ENCODE results near the gene GABBR2. TPM values are rescaled to one million over a fixed set of nuclear protein-coding genes. Genes with fewer than 3 reads are reported as not detected.

GABBR2 gene
- total and polyA plus RNA-seq, 2 experiments from 2014 or later = 0.89 to 1.3 TPM

DNA sequence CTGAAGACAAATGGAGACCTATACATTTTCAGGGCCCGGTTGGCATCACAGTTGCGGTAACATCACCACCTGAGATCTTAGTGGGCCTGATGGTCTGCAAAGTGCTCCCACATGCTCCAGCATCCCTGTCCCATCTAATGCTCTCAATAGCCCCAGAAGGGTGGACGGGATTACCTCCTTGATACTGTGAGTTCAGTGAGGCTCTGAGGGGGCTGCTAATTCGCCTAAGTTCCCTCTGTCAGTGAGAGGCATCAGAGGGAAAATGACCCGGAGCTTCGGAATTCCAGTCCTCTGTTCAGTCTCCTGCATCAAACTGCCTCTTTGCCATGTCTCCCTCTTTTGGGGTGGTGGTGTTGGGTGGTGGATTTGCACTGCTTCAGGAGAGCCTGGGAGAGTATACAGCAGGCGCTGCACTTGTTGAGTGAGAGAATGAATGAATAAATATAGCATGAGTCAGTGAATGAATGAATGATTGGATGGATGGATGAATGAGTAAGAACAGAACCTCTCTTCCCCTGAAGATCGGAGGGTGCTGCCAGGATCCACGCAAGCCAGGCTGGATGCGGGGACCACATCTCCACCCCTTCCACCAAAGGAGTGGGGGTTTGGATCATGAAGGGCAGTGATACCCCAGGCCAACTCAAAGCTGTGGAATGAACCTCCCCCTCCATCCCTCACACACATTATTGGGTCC is 141.0 kb downstream of the GABBR2 start:
- H3K4me2 ChIP-seq = no peak overlapping the region
- DNase-seq (ENCODE audit: low spot score) (no peak), ATAC-seq (no peak)
- H3K27ac Mint-ChIP-seq = no peak overlapping the region
- no peak overlapping the region for H3K27ac ChIP-seq (ENCODE audit: low read depth)
- no peak overlapping the region for H2AFZ ChIP-seq
- no peaks in the 10 kb centered on the region for H3K9me2 ChIP-seq (ENCODE audit: insufficient read depth)
- H4K20me1 ChIP-seq (replicated peaks; ENCODE audit: insufficient read depth) = no peaks in the 10 kb centered on the region
- H3K27me3 ChIP-seq (ENCODE audit: insufficient read depth) = no peaks in the 10 kb centered on the region
- no peaks in the 10 kb centered on the region; the same call in 2 of the 3 replicates for H3K4me1 Mint-ChIP-seq
- H3K4me3 Mint-ChIP-seq = no peak overlapping the region
- TF ChIP-seq, protein P1, sequence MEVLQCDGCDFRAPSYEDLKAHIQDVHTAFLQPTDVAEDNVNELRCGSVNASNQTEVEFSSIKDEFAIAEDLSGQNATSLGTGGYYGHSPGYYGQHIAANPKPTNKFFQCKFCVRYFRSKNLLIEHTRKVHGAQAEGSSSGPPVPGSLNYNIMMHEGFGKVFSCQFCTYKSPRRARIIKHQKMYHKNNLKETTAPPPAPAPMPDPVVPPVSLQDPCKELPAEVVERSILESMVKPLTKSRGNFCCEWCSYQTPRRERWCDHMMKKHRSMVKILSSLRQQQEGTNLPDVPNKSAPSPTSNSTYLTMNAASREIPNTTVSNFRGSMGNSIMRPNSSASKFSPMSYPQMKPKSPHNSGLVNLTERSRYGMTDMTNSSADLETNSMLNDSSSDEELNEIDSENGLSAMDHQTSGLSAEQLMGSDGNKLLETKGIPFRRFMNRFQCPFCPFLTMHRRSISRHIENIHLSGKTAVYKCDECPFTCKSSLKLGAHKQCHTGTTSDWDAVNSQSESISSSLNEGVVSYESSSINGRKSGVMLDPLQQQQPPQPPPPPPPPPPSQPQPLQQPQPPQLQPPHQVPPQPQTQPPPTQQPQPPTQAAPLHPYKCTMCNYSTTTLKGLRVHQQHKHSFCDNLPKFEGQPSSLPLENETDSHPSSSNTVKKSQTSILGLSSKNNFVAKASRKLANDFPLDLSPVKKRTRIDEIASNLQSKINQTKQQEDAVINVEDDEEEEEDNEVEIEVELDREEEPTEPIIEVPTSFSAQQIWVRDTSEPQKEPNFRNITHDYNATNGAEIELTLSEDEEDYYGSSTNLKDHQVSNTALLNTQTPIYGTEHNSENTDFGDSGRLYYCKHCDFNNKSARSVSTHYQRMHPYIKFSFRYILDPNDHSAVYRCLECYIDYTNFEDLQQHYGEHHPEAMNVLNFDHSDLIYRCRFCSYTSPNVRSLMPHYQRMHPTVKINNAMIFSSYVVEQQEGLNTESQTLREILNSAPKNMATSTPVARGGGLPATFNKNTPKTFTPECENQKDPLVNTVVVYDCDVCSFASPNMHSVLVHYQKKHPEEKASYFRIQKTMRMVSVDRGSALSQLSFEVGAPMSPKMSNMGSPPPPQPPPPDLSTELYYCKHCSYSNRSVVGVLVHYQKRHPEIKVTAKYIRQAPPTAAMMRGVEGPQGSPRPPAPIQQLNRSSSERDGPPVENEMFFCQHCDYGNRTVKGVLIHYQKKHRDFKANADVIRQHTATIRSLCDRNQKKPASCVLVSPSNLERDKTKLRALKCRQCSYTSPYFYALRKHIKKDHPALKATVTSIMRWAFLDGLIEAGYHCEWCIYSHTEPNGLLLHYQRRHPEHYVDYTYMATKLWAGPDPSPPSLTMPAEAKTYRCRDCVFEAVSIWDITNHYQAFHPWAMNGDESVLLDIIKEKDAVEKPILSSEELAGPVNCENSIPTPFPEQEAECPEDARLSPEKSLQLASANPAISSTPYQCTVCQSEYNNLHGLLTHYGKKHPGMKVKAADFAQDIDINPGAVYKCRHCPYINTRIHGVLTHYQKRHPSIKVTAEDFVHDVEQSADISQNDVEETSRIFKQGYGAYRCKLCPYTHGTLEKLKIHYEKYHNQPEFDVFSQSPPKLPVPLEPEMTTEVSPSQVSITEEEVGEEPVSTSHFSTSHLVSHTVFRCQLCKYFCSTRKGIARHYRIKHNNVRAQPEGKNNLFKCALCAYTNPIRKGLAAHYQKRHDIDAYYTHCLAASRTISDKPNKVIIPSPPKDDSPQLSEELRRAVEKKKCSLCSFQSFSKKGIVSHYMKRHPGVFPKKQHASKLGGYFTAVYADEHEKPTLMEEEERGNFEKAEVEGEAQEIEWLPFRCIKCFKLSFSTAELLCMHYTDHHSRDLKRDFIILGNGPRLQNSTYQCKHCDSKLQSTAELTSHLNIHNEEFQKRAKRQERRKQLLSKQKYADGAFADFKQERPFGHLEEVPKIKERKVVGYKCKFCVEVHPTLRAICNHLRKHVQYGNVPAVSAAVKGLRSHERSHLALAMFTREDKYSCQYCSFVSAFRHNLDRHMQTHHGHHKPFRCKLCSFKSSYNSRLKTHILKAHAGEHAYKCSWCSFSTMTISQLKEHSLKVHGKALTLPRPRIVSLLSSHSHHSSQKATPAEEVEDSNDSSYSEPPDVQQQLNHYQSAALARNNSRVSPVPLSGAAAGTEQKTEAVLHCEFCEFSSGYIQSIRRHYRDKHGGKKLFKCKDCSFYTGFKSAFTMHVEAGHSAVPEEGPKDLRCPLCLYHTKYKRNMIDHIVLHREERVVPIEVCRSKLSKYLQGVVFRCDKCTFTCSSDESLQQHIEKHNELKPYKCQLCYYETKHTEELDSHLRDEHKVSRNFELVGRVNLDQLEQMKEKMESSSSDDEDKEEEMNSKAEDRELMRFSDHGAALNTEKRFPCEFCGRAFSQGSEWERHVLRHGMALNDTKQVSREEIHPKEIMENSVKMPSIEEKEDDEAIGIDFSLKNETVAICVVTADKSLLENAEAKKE (CRISPR knock-in tag; IDR thresholded peaks at IDR 0.05) = no peak
- TF ChIP-seq, protein P2, sequence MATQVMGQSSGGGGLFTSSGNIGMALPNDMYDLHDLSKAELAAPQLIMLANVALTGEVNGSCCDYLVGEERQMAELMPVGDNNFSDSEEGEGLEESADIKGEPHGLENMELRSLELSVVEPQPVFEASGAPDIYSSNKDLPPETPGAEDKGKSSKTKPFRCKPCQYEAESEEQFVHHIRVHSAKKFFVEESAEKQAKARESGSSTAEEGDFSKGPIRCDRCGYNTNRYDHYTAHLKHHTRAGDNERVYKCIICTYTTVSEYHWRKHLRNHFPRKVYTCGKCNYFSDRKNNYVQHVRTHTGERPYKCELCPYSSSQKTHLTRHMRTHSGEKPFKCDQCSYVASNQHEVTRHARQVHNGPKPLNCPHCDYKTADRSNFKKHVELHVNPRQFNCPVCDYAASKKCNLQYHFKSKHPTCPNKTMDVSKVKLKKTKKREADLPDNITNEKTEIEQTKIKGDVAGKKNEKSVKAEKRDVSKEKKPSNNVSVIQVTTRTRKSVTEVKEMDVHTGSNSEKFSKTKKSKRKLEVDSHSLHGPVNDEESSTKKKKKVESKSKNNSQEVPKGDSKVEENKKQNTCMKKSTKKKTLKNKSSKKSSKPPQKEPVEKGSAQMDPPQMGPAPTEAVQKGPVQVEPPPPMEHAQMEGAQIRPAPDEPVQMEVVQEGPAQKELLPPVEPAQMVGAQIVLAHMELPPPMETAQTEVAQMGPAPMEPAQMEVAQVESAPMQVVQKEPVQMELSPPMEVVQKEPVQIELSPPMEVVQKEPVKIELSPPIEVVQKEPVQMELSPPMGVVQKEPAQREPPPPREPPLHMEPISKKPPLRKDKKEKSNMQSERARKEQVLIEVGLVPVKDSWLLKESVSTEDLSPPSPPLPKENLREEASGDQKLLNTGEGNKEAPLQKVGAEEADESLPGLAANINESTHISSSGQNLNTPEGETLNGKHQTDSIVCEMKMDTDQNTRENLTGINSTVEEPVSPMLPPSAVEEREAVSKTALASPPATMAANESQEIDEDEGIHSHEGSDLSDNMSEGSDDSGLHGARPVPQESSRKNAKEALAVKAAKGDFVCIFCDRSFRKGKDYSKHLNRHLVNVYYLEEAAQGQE (IDR thresholded peaks at IDR 0.05; ENCODE audit: unreplicated experiment) = no peak
- no peak for TF ChIP-seq NANOG (IDR thresholded peaks at IDR 0.05; ENCODE audit: borderline replicate concordance)
- TF ChIP-seq POLR2AphosphoS5 (IDR thresholded peaks at IDR 0.05; ENCODE audit: low read depth) = no peak
- no peak for TF ChIP-seq CREB1 (CRISPR knock-in tag; IDR thresholded peaks at IDR 0.05; ENCODE audit: low read depth)
- no peak for TF ChIP-seq EZH2phosphoT487 (IDR thresholded peaks at IDR 0.05; ENCODE audit: unreplicated experiment)
- H3K79me2 ChIP-seq (replicated peaks; ENCODE audit: insufficient read depth) = no peaks in the 10 kb centered on the region
- no peaks in the 10 kb centered on the region for H3K4me1 ChIP-seq (ENCODE audit: insufficient read depth)
- H3K9me3 Mint-ChIP-seq = no peaks in the 10 kb centered on the region
- H3K36me3 Mint-ChIP-seq (ENCODE audit: low read depth) = no peaks in the 10 kb centered on the region
- no peaks in the 10 kb centered on the region for H3F3A ChIP-seq (replicated peaks; ENCODE audit: low read depth)
- H3K36me3 ChIP-seq (ENCODE audit: insufficient read depth) = no peaks in the 10 kb centered on the region
- H3K27me3 Mint-ChIP-seq (ENCODE audit: insufficient read depth, low read depth, poor library complexity) = peaks cover 2% of the 10 kb centered on the region
- H3K4me3 ChIP-seq = no peak overlapping the region

Measured in GM23338 (cell line).